Suprapubic skin (tissue), 3 donors: ENCODE results near the gene APOE.

Experiments used
- CTCF ChIP-seq, 2 donors: fragments of 200-600 bp in 1 of 2; fragments of 450-650 bp in 1 of 2; sonication (generic) in 1 of 2; IDR thresholded peaks; one replicate each; pipeline ENCODE4 v1.5.1; 2016 to 2019; ENCODE audit warnings: antibody characterized with exemption in 2 of 2, mild to moderate bottlenecking in 1 of 2, moderate library complexity in 1 of 2
- POLR2A ChIP-seq, 2 donors: fragments of 450-650 bp; IDR thresholded peaks; one replicate each; pipeline ENCODE4 v1.6.1; 2017; ENCODE audit warnings: antibody characterized with exemption in 2 of 2, mild to moderate bottlenecking in 2 of 2, moderate library complexity in 2 of 2

GRCh38 chr19:44943801-44944249, 38.2 kb downstream of the APOE start:
- TF ChIP-seq POLR2A (IDR thresholded peaks at IDR 0.05) = no peak
- no peak for TF ChIP-seq CTCF (IDR thresholded peaks at IDR 0.05)
